ENCODE measurements around the gene TFDP3.

- no peak for TF ChIP-seq TAF1 (IDR thresholded peaks at IDR 0.05; ENCODE audit: low read depth, low read length)
- no peak for TF ChIP-seq POLR2AphosphoS5 (IDR thresholded peaks at IDR 0.05; ENCODE audit: low read depth, low read length)
- TF ChIP-seq POLR2A (IDR thresholded peaks at IDR 0.05; ENCODE audit: low read depth, low read length), result no peak
- no peak for TF ChIP-seq SPI1 (IDR thresholded peaks at IDR 0.05; ENCODE audit: low read depth, low read length)
These were observed 5.0 kb downstream of the TFDP3 start for GRCh38 chrX:133213117-133213516.

All from GM12891 (cell line).